Neural progenitor cell (in vitro differentiated cells): ENCODE measurements around the gene NAA10. TPM values are rescaled to one million over a fixed set of nuclear protein-coding genes. Genes with fewer than 3 reads are reported as not detected.

Experiments
- DNase-seq: peaks from one replicate; pipeline ENCODE4 v3.0.0-alpha.2; 2016; ENCODE audit warnings: low spot score
- H2AFZ ChIP-seq: fragments of 200-600 bp; sonication (generic); replicated peaks from 2 replicates; pipeline ENCODE4 v1.6.1; 2016; ENCODE audit warnings: antibody characterized with exemption
- H3F3A ChIP-seq: fragments of 200-600 bp; sonication (generic); 2 replicates; pipeline ENCODE4 v1.6.1; 2016; ENCODE audit warnings: antibody characterized with exemption, low read depth
- H3K27ac ChIP-seq: fragments of 200-600 bp; sonication (generic); 2 replicates; pipeline ENCODE4 v1.5.1; 2016; ENCODE audit warnings: mild to moderate bottlenecking
- H3K27me3 ChIP-seq: fragments of 200-600 bp; sonication (generic); 2 replicates; pipeline ENCODE4 v1.6.1; 2016; ENCODE audit warnings: mild to moderate bottlenecking, moderate library complexity
- H3K36me3 ChIP-seq: fragments of 200-600 bp; sonication (generic); 2 replicates; pipeline ENCODE4 v1.5.1; 2016
- H3K4me1 ChIP-seq: fragments of 200-600 bp; sonication (generic); 2 replicates; pipeline ENCODE4 v1.6.1; 2016; ENCODE audit warnings: mixed run types
- H3K4me2 ChIP-seq: fragments of 200-600 bp; sonication (generic); 2 replicates; pipeline ENCODE4 v1.6.1; 2016
- H3K4me3 ChIP-seq: fragments of 200-600 bp; sonication (generic); 2 replicates; pipeline ENCODE4 v1.5.1; 2016
- H3K79me2 ChIP-seq: fragments of 200-600 bp; sonication (generic); 2 replicates; pipeline ENCODE4 v1.6.1; 2016; ENCODE audit warnings: low read depth
- H3K9ac ChIP-seq: fragments of 200-600 bp; sonication (generic); 2 replicates; pipeline ENCODE4 v1.6.1; 2016
- H3K9me3 ChIP-seq: fragments of 200-600 bp; sonication (generic); 2 replicates; pipeline ENCODE4 v1.5.1; 2016; ENCODE audit warnings: low read depth
- H4K20me1 ChIP-seq: fragments of 200-600 bp; sonication (generic); 2 replicates; pipeline ENCODE4 v1.6.1; 2016; ENCODE audit warnings: low read depth
- H3K27ac Mint-ChIP-seq: 3 replicates; pipeline ENCODE4 v1.8.0; 2021; ENCODE audit warnings: mixed read lengths
- H3K27me3 Mint-ChIP-seq: 2 replicates; pipeline ENCODE4 v1.8.0; 2022; ENCODE audit warnings: low read depth, mild to moderate bottlenecking, inconsistent platforms, moderate library complexity, mixed read lengths; ENCODE audit not compliant: insufficient read depth
- H3K36me3 Mint-ChIP-seq: 3 replicates; pipeline ENCODE4 v1.8.0; 2021; ENCODE audit warnings: mixed read lengths
- H3K4me1 Mint-ChIP-seq: 3 replicates; pipeline ENCODE4 v1.8.0; 2021; ENCODE audit warnings: mixed read lengths
- H3K4me3 Mint-ChIP-seq: 3 replicates; pipeline ENCODE4 v1.8.0; 2021; ENCODE audit warnings: mild to moderate bottlenecking, moderate library complexity, mixed read lengths
- H3K9me3 Mint-ChIP-seq: 3 replicates; pipeline ENCODE4 v1.8.0; 2020; ENCODE audit warnings: mixed read lengths
- CTCF ChIP-seq: fragments of 200-600 bp; sonication (generic); IDR thresholded peaks from 2 replicates; pipeline ENCODE4 v1.5.1; 2017; ENCODE audit warnings: antibody characterized with exemption, mild to moderate bottlenecking
- EZH2 ChIP-seq: fragments of 200-600 bp; sonication (generic); IDR thresholded peaks from 2 replicates; pipeline ENCODE4 v1.6.1; 2017; ENCODE audit warnings: antibody characterized with exemption, mild to moderate bottlenecking, moderate library complexity
- EZH2phosphoT487 ChIP-seq: fragments of 200-600 bp; sonication (generic); IDR thresholded peaks from 2 replicates; pipeline ENCODE4 v1.6.1; 2017; ENCODE audit warnings: antibody characterized with exemption
- total RNA-seq: library from RNA; depleted of rRNA; stranded (reverse); fragments of >200 nt; gene quantifications from 2 replicates; pipeline ENCODE4 v1.2.3, GENCODE V29; 2015; ENCODE audit warnings: low replicate concordance

Gene NAA10
- total RNA-seq, 1 donor from 2014 or later, result 55.5 TPM

DNA sequence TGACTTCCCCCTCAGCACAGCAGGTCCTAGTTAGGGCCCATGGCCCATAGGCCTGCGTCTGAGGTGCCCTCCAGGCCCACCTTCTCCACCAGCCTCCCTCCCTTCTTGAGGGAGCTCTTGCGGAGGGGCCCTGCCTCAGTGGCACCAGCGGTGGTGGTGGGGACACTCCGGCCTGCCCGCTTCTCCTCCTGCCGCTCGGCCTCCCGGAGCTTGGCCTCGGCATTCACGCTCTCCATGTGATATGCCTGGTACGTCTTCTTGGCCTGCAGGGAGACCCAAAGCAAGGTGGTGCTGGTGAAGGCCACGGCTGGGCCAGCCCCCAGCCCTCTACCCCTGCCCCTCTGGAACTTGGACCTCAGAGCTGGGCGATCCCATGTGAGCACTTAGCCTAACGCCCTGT lies 14.3 kb downstream of the NAA10 start:
- TF ChIP-seq EZH2phosphoT487, result no peak
- no peak for TF ChIP-seq CTCF
- TF ChIP-seq EZH2, result no peak
- Mint-ChIP-seq H3K9me3 (peaks cover 27% of the 10 kb centered on the region), H3K4me3 (no peak overlapping the region), H3K27me3 (no peaks in the 10 kb centered on the region), H3K4me1 (peaks cover 15% of the 10 kb centered on the region), H3K27ac (no peak overlapping the region), H3K36me3 (no peaks in the 10 kb centered on the region)
- Histone ChIP-seq H3F3A (no peaks in the 10 kb centered on the region), H3K9me3 (no peaks in the 10 kb centered on the region), H3K27ac (no peak overlapping the region), H3K79me2 (no peaks in the 10 kb centered on the region), H3K4me2 (no peak overlapping the region), H3K4me3 (no peak overlapping the region), H4K20me1 (no peaks in the 10 kb centered on the region), H3K27me3 (peaks cover 7% of the 10 kb centered on the region), H3K36me3 (no peaks in the 10 kb centered on the region), H3K9ac (no peak overlapping the region), H2AFZ (no peak overlapping the region), H3K4me1 (no peaks in the 10 kb centered on the region)
- no peak for DNase-seq

DNA sequence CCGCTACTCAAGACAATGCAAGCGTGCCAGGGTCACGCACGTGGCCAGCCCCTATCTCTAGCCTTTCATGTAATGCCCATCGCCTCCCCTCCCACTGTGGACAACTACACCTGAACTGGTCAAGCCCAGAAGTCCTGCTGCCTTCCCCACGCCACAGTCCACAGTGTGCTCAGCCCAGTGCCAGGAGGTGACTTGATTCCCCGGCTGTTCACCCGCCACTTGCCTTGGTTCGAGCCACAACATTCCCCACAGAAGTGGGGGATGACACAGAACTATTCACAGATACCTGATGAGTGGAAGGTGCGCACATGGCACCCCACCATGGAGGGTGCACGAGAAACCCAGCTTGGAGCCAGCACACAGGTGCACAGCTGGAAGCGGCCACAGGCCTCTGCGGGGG lies 15.6 kb downstream of the NAA10 start:
- Histone ChIP-seq H2AFZ (no peak overlapping the region), H3K4me2 (no peak overlapping the region), H3K9ac (no peak overlapping the region), H3K79me2 (no peaks in the 10 kb centered on the region), H3K4me3 (no peak overlapping the region), H3K4me1 (no peaks in the 10 kb centered on the region), H3K27ac (no peak overlapping the region), H4K20me1 (no peaks in the 10 kb centered on the region), H3K27me3 (no peaks in the 10 kb centered on the region), H3K9me3 (no peaks in the 10 kb centered on the region), H3F3A (no peaks in the 10 kb centered on the region), H3K36me3 (no peaks in the 10 kb centered on the region)
- H3K9me3 Mint-ChIP-seq, result peaks cover 27% of the 10 kb centered on the region
- no peaks in the 10 kb centered on the region for H3K27me3 Mint-ChIP-seq
- peak overlapping the region; percentile 57 for H3K27ac Mint-ChIP-seq
- H3K36me3 Mint-ChIP-seq, result no peaks in the 10 kb centered on the region
- no peak overlapping the region for H3K4me3 Mint-ChIP-seq
- H3K4me1 Mint-ChIP-seq, result peaks cover 12% of the 10 kb centered on the region
- TF ChIP-seq EZH2 (no peak), CTCF (no peak), EZH2phosphoT487 (no peak)
- DNase-seq, result no peak

DNA sequence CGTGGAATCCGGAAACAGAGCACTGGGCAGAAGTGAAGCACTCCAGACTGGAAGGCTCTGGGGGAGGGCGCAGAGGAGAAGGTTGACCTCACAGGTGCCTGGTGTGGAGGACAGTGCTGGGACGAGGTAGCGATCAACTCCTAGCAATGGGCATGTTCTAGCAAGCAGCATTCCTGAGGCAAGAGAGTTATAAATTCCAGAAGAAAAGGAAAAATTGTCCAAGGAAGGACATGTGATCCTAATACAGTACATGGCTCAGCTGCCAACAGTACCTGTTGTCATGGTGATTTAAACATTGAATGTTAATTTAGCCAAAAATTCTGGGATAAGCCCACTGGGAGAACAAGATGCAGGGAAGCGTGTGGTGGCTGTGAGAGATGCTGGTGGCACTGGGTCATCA lies 17.0 kb downstream of the NAA10 start:
- H3K4me2 ChIP-seq, result no peak overlapping the region
- H3K9me3 ChIP-seq, result no peaks in the 10 kb centered on the region
- no peak for DNase-seq
- no peaks in the 10 kb centered on the region for H3F3A ChIP-seq
- H3K27ac Mint-ChIP-seq, result peak overlapping the region; percentile 38
- H3K27me3 ChIP-seq, result no peaks in the 10 kb centered on the region
- H3K27me3 Mint-ChIP-seq, result no peaks in the 10 kb centered on the region
- no peak overlapping the region for H3K4me3 ChIP-seq
- H3K36me3 Mint-ChIP-seq, result no peaks in the 10 kb centered on the region
- no peaks in the 10 kb centered on the region for H3K4me1 ChIP-seq
- peaks cover 29% of the 10 kb centered on the region for H3K9me3 Mint-ChIP-seq
- no peak for TF ChIP-seq CTCF
- TF ChIP-seq EZH2phosphoT487, result no peak
- TF ChIP-seq EZH2, result no peak
- peaks cover 11% of the 10 kb centered on the region for H3K4me1 Mint-ChIP-seq
- no peak overlapping the region for H2AFZ ChIP-seq
- no peaks in the 10 kb centered on the region for H3K36me3 ChIP-seq
- no peaks in the 10 kb centered on the region for H4K20me1 ChIP-seq
- H3K4me3 Mint-ChIP-seq, result no peak overlapping the region
- H3K9ac ChIP-seq, result no peak overlapping the region
- no peak overlapping the region for H3K27ac ChIP-seq
- H3K79me2 ChIP-seq, result no peaks in the 10 kb centered on the region
